GM19324 (cell line): ENCODE results near the gene RSL24D1.

Experiments used
- ATAC-seq: cut with Tn5 transposase; IDR thresholded peaks from one replicate; pipeline ENCODE4 v1.9.1; 2021; ENCODE audit warnings: mild to moderate bottlenecking, moderate library complexity; ENCODE audit not compliant: unreplicated experiment, low FRiP score

The RSL24D1 gene

GRCh38 chr15:55196458-55197361 lies at the start of gene RSL24D1:
RSL24D1 (minus strand) TSS chr15:55196941; CDS start chr15:55196890, 51 bp downstream.
- ATAC-seq, result peak; percentile 99

DNA sequence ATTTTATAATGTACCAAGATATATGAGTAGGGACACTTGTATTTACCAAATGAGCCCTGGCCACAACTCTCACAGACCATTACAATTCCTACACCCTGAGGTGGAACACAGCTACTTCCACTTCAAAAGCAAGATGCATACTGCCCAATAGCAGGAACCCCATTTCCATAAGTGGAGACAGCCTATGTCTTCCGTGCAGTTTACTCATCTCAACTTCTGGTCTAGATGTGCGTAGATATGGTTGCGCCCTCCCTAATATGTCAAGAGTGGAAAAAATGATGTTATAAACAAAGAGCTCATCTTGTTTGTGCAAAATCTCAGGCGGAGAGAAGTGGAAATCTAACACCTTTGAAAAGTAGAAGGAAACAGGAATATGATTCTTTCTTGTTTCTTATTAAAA lies 48.3 kb upstream of the RSL24D1 start:
- ATAC-seq, result no peak

GRCh38 chr15:55241891-55242290 lies 45.1 kb upstream of the RSL24D1 start:
- no peak for ATAC-seq

DNA sequence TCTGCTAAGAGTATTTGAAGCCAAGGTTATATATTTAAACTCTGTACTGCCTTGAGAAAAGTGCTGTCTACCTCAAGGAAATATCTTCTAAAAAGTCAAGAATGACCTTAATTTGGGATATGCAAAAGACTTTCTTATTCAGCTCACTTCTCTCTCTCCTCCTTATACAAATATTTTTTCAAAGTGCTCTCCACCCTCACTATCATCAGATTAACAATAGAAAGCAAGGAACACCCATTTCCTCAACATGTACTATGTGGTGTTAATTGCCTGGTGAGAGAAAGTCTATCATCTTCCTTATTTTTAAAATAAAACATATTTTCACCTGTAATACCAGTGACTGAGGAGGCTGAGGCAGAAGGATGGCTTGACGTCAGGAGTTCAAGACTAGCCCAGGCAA lies 44.4 kb upstream of the RSL24D1 start:
- ATAC-seq, result no peak

GRCh38 chr15:55240125-55240760 lies 43.5 kb upstream of the RSL24D1 start:
- no peak for ATAC-seq

DNA sequence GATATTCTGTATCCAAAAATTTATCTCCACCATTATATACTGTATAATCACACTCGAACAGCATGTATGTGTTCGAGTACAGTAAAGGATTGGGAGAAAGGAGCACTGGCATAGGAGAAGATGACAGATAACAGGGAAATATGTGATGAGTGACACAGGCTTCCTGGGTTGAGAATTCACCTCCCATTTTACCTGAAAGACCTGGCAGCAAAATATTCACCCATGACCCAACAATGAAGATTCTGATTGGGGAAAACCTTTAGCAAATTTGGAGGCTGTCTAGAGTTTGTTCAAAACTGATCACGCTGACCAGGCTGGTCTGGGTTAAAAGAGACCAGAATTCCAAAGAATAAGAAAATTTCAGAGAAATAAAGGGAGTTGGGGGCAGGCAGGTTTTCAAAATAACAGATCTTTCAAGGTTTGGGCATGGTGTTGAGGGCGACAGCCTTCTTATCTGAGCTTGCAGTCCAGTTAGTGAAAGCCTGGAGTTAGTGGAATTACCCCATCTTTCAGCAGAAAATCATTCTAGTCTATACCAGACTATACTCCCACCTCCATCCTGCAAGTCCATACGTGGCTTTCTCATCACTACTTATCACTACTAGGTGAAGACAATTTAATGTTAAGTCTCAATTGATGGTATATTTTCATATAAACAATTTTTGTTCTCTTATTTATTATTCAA lies 42.8 kb upstream of the RSL24D1 start:
- no peak for ATAC-seq

DNA sequence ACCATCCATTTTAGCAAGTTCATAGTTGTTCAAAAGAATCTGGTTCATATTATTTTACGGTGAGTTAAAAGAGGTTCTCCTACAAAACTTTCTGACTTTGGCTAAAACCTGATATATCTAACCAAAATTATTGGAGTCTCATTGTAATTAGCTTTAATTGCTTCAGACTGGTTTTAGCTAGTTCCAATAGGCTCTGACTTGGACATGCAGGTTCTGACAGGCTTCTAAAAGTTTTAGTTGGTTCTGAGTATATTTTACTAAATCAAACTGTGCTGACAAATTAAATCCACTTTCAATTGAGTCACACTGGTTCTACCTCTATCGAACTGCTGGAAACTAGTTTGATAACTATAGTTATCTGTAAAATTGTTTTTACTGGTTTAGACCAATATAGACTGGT lies 42.1 kb upstream of the RSL24D1 start:
- no peak for ATAC-seq

DNA sequence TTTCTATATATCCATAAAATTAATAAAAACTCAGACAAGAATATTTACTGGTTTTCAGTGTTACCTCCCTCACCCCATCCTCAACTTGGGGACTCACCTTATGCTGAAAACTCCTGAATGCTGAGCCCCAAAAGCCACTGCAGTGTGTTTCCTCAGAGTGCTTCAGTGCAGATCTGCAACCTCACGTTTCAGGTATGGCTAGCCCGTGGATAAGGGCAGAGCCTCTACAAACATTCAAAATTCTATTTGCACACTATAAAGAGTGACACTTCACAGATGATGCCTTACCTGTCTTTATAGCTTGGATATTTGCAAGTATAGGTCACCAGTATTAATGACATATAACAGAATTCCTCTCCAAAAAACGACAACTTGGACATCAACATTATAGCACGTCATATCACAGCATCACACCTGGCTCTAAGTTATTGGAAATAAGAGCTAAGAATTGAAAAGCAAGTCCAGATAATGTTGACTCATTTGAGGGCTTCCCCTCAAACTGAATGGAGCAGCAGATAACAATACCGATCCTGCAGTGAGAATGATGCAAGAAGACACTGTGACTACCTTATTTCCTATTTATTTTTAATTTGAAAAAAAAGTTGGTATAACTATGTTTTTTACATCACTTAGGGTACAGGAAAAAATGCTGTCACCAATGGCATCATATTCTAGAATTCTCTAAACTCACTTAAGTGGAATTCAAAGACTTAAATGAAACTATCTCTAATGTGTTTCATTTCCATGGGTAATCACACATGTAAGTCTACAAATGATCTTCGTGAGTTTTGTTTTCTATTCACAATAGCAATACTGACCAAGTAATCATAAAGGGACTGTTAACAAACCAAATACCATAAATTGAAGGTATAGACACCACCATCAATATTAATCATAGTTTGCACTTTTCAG lies 40.7 kb upstream of the RSL24D1 start:
- ATAC-seq, result no peak

DNA sequence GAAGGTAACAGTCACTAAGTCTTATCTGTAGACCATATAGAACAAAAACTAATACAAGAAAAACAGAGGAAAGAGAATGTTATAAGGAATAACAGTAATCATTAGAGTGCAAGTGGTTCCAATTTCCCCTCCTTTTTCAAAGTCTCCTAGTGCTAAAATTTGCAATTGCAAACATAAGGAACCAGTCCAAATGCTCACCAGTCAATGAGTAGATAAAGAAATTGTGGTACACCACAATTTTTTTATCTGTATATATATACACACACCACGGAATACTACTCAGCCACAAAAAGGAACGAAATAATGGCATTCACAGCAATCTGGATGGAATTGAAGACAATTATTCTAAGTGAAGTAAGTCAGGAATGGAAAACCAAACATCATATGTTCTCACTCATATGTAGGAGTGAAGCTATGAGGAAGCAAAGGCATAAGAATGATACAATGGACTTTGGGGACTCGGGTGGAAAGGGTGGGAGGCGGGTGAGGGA lies 38.9 kb upstream of the RSL24D1 start:
- ATAC-seq, result no peak

DNA sequence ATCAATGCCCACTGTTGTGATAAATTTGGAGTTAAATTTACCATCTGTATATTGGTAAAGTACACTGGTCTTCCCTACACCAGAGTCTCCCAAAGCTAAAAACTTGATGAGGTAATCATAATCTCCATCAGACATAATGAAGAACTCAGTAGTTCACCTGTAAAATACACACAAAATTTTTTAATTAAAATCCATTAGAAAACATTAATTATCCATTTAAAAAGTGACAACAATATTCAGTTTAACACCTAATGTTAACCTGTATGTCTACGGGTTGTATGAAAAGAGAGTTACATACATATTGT lies 38.0 kb upstream of the RSL24D1 start:
- no peak for ATAC-seq

GRCh38 chr15:55234104-55234799 lies 37.5 kb upstream of the RSL24D1 start:
- no peak for ATAC-seq

DNA sequence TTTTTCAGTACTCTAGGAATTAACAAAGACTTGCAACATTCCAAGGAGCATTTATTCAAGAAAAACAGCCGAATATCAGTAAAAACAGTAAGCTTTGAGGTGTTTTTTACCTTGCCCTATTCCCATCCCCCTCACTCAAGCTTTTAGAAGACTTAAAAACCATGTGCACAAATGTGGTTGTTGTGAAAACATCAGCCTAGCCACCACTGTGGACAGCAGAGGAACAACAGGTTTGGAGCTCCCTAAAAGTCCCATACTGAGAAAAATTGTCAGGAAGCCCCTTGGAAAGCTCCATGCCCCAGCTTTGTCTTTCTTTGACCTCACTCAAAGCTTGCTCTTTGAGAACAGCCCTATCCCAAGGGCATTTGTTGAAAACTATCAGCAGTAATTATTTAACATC lies 34.7 kb upstream of the RSL24D1 start:
- no peak for ATAC-seq

DNA sequence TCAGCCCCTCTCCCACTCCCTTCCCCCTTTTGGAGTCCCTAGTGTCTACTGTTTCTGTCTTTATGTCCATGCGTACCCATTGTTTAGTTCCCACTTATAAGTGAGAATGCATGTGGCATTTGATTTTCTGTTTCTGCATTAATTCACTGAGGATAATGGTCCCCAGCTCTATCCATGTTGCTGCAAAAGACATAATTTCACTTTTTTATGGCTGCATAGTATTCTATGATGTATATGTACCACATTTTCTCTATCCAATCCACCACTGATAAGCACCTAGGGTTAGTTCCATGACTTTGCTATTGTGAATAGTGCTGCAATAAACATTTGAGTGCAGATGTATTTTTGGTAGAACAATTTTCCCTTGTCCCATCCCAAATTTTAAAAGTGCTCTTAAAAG lies 34.2 kb upstream of the RSL24D1 start:
- no peak for ATAC-seq

- ATAC-seq, result no peak
Measured at GRCh38 chr15:55230051-55230670, 33.4 kb upstream of the RSL24D1 start.

DNA sequence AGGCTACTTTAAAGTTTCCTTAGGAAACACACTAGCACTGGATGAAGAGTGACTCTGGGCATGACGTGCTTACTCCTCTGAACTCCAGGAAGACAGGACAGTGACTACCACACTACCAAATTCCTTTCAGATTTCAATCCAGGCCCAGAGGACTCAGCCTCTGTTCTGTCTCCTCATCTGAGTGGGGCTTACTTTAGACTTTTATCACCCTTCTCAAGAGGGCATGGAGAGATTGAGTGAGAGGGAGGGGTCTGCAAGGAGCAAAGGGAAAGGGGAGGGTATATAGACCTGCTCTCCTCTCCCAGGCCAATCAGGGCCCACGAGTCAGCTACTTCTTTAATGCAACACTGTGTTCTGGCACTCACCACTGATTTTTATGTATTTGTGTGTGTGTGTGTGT lies 29.4 kb upstream of the RSL24D1 start:
- ATAC-seq, result no peak

GRCh38 chr15:55224892-55225291 lies 28.2 kb upstream of the RSL24D1 start:
- ATAC-seq, result no peak

DNA sequence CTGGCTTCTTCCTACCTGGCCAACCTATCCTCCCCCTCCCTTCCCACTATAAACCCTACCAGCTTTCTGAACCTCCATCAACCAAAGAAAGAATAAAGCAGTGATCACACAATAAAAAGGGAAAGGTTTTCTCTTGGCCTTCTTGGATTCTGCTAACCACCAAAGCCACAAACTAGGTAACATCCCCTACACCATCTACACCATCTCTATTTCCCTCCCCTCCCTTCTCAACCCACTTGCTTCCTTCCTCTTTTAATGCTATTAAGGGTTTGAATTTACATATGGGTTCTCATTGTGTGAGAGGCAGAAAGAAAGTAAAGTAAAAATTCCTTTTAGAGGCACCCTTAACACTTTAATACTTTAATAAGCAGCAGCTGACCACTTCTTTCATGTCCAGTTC lies 25.8 kb upstream of the RSL24D1 start:
- peak; percentile 78 for ATAC-seq

DNA sequence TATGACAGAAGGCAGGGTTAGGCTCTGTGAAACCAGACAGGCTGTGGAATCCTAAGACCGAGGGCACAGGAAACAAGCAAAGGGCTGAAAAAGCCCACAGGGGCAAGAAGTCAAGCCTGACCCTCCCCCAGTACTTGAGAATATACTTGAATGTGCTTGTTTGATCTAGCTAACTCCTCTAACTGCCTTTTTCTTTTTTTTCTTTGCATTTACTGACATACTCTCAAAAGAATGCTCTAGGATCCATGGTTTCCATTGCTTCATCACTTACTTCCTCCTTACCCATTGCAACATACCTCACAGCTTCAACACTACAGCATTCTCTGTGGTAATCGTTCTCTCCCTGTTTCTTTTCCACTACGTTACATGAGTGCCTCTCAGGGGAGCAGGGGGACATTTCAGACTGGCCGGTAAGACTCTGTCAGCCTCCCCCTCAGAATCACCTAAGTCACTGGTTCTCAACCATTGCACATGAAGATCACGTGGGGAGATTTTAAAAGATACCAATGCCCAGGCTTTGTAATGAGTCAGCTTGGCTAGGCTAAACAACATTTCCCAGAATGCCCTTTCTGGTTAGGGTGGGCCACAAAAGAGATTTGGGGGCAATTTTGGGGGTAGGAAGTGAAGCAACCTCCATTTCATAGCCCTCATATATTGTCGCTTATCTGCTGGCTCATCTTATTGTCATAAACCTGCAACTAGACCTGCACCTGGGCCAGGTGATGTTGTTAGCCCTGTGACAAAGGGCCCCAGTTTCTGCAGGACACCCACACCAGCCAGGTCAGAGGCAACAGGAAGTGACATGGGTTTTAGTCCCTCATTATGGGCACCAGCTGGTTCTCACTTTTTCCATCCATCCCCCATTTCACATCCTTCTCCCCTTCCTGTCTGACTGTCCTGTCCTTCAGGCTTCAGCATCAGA lies 24.6 kb upstream of the RSL24D1 start:
- ATAC-seq, result peak; percentile 37
